Right atrium auricular region (tissue), 2 donors: Measurements from ENCODE around the gene CASKIN2. TPM values are rescaled to one million over a fixed set of nuclear protein-coding genes. Genes with fewer than 3 reads are reported as not detected.

ENCODE experiments used
- DNase-seq: peaks from one replicate; pipeline ENCODE4 v3.0.0-alpha.2; 2019; ENCODE audit warnings: low spot score
- H3K27ac ChIP-seq, 2 donors: fragments of 200-600 bp; sonication (generic); 1 replicate in 1 of 2; 2 replicates in 1 of 2; pipeline ENCODE4 v1.5.1; 2016 to 2019
- H3K27me3 ChIP-seq, 2 donors: fragments of 200-600 bp; sonication (generic); one replicate each; pipeline versions ENCODE4 v1.5.1 to v1.6.0; 2017 to 2019
- H3K36me3 ChIP-seq: fragments of 200-600 bp; sonication (generic); one replicate; pipeline ENCODE4 v1.5.1; 2016
- H3K4me1 ChIP-seq, 2 donors: fragments of 200-600 bp; sonication (generic); one replicate each; pipeline versions ENCODE4 v1.5.1 to v1.6.0; 2017 to 2019
- H3K4me3 ChIP-seq, 2 donors: fragments of 200-600 bp; sonication (generic); 1 replicate in 1 of 2; 2 replicates in 1 of 2; pipeline ENCODE4 v1.5.1; 2017 to 2019; ENCODE audit warnings: mild to moderate bottlenecking in 1 of 2, moderate library complexity in 1 of 2
- H3K9me3 ChIP-seq, 2 donors: fragments of 200-600 bp; sonication (generic); one replicate each; pipeline ENCODE4 v1.5.1; 2019
- total RNA-seq, 2 donors: library from RNA; depleted of rRNA; stranded (reverse); fragments of >200 nt; gene quantifications; one replicate each; pipeline ENCODE4 v1.1.0, GENCODE V29; 2016
- TF ChIP-seq, protein P1 (sequence below), 2 donors: fragments of 200-600 bp; sonication (generic); IDR thresholded peaks; one replicate each; pipeline ENCODE4 v1.5.1; 2019; ENCODE audit warnings: antibody characterized with exemption in 2 of 2

Gene CASKIN2
- total RNA-seq, 2 donors from 2014 or later = 18.3 to 28.7 TPM

DNA sequence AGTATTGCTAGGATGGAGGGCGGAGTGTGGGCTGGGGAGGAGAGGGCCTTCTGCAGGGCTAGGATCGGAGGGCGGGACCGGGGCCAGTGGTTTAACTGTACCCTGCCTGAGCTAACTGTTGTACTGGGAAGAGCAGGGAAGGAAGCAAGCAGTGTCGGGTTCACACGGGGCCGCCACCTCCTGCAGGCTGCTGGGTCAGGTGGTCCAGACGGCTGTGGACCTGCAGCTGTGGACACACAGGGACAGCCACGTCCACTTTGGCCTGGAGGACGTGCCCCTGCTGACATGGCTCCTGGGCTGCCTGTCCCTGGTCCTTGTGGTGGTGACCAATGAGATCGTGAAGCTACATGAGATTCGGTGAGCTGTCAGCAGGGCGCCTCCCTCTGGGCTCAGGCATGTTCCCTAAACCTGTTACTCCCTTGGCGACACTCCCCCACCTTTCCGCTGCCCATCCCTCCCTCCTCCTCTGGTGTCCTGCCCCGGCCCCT lies 16.6 kb downstream of the CASKIN2 start:
- Histone ChIP-seq H3K36me3 (peaks cover 83% of the 10 kb centered on the region), H3K4me1 (peaks cover 0 to 44% of the 10 kb centered on the region in 2 donors), H3K4me3 (no peak overlapping the region), H3K27me3 (no peaks in the 10 kb centered on the region), H3K9me3 (no peaks in the 10 kb centered on the region), H3K27ac (no peak overlapping the region)
- DNase-seq = no peak
- TF ChIP-seq, protein P1, sequence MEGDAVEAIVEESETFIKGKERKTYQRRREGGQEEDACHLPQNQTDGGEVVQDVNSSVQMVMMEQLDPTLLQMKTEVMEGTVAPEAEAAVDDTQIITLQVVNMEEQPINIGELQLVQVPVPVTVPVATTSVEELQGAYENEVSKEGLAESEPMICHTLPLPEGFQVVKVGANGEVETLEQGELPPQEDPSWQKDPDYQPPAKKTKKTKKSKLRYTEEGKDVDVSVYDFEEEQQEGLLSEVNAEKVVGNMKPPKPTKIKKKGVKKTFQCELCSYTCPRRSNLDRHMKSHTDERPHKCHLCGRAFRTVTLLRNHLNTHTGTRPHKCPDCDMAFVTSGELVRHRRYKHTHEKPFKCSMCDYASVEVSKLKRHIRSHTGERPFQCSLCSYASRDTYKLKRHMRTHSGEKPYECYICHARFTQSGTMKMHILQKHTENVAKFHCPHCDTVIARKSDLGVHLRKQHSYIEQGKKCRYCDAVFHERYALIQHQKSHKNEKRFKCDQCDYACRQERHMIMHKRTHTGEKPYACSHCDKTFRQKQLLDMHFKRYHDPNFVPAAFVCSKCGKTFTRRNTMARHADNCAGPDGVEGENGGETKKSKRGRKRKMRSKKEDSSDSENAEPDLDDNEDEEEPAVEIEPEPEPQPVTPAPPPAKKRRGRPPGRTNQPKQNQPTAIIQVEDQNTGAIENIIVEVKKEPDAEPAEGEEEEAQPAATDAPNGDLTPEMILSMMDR (IDR thresholded peaks at IDR 0.05) = no peak

DNA sequence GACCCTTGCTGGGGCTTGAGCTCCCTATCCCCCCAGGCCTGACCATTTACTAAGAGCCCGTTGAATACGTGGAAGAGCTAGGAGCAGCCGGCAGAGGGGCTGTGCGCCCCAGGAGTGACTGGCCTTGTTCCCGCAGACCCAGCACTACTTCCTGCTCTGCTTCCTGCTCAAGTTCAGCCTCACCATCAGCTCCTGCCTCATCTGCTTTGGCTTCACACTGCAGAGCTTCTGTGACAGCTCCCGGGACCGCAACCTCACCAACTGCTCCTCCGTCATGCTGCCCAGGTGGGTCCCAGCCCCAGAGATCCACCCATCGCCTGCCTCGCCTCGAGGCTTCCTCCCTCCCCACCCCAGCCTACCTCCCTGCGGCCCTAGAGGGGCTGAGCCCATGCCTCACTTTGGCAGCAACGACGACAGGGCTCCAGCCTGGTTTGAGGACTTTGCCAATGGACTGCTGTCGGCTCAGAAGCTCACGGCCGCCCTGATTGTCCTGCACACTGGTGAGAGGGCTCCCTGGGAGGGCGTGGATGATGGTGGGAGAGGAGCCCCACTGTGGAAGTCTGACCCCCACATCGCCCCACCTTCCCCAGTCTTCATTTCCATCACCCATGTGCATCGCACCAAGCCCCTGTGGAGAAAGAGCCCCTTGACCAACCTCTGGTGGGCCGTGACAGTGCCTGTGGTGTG lies 17.2 kb downstream of the CASKIN2 start:
- Histone ChIP-seq H3K4me1 (peaks cover 0 to 44% of the 10 kb centered on the region in 2 donors), H3K27ac (no peak overlapping the region), H3K27me3 (no peaks in the 10 kb centered on the region), H3K9me3 (no peaks in the 10 kb centered on the region), H3K36me3 (peaks cover 83% of the 10 kb centered on the region), H3K4me3 (no peak overlapping the region)
- DNase-seq = no peak
- TF ChIP-seq, protein P1 (IDR thresholded peaks at IDR 0.05) = no peak

- TF ChIP-seq, protein P1 (IDR thresholded peaks at IDR 0.05) = no peak
- H3K4me1 ChIP-seq = peaks cover 0 to 35% of the 10 kb centered on the region in 2 donors
- no peaks in the 10 kb centered on the region for H3K9me3 ChIP-seq
- peaks cover 82% of the 10 kb centered on the region for H3K36me3 ChIP-seq
- no peaks in the 10 kb centered on the region for H3K27me3 ChIP-seq
- no peak overlapping the region for H3K27ac ChIP-seq
- H3K4me3 ChIP-seq = no peak overlapping the region
- no peak for DNase-seq
These were observed 19.3 kb downstream of the CASKIN2 start for GRCh38 chr17:75496005-75496404.

GRCh38 chr17:75494326-75494877 lies 20.9 kb downstream of the CASKIN2 start:
- Histone ChIP-seq H3K9me3 (no peaks in the 10 kb centered on the region), H3K4me3 (no peak overlapping the region), H3K4me1 (peaks cover 0 to 36% of the 10 kb centered on the region in 2 donors), H3K27ac (no peak overlapping the region), H3K36me3 (peaks cover 69% of the 10 kb centered on the region), H3K27me3 (no peaks in the 10 kb centered on the region)
- TF ChIP-seq, protein P1 (IDR thresholded peaks at IDR 0.05) = no peak
- no peak for DNase-seq

- Histone ChIP-seq H3K4me1 (peaks cover 0 to 29% of the 10 kb centered on the region in 2 donors), H3K36me3 (peaks cover 63% of the 10 kb centered on the region), H3K27ac (no peak overlapping the region), H3K27me3 (no peaks in the 10 kb centered on the region), H3K9me3 (no peaks in the 10 kb centered on the region), H3K4me3 (no peak overlapping the region)
- no peak for DNase-seq
- TF ChIP-seq, protein P1 (IDR thresholded peaks at IDR 0.05) = no peak
These were observed 21.7 kb downstream of the CASKIN2 start for GRCh38 chr17:75493476-75494129.
